Omental fat pad (tissue), 4 donors: ENCODE measurements around the gene MYBPHL. TPM values are rescaled to one million over a fixed set of nuclear protein-coding genes. Genes with fewer than 3 reads are reported as not detected.

ENCODE experiments used
- ATAC-seq: fragments of 150-250 bp; one replicate; pipeline ENCODE4 v1.9.1; 2016; ENCODE audit warnings: mild to moderate bottlenecking, moderate library complexity; ENCODE audit not compliant: low FRiP score
- DNase-seq: peaks from one replicate; pipeline ENCODE4 v3.0.0-alpha.2; 2019; ENCODE audit warnings: low spot score
- total RNA-seq, 4 donors: library from RNA; depleted of rRNA; stranded (reverse); fragments of >200 nt; gene quantifications; one replicate each; pipeline ENCODE4 v1.1.0, GENCODE V29; 2016
- TF ChIP-seq, protein P1 (sequence below), 3 donors: fragments of 450-650 bp; IDR thresholded peaks; one replicate each; pipeline ENCODE4 v1.5.1; 2016 to 2017; ENCODE audit warnings: antibody characterized with exemption in 3 of 3, mild to moderate bottlenecking in 3 of 3, moderate library complexity in 2 of 3

MYBPHL gene
- total RNA-seq, 4 donors from 2014 or later, result not detected

DNA sequence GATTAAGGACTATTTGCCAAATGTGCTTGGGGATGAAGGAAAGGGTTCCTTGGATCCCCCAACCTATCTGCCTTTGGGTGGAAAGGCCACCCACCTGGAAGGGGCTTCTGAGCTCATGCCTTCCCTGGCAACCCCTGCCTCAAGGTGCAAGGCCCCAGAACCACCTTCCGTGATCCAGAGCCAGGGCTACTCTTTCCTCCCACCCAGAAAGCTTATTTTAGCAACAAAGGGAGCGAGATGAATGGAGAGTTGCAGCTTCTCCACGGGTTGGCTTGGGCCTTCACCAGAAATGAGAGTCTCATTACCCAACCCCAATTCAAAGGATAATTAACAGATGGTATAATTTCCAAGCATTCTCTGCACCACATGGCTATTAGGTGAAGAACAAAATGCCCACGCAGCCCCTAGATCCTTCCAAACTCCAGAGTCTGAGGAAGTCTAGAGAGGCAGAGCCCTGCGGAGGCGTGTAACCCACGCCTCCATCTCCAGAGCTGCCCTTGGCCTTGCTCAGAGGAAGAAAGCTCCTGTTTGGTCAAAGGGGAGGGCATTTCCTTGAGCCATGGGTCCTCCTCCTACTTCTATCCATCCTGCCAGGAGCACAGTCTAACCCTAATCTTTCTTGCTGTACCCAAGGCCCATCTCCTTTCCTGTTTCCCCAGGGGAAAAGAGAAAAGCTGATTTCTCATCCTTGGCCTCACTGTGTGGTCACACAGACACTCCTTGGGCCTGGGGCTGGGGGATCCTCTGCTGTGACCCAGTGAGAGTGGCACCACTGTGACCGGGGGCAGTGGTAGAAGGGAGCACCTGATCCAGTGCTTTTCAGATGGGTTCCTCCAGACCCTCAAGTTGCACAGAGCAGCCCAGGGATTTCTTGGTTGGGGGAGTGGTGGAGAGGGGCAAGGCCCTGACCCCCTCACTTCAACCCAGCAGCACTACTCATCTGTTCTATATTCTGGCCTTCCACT, 59.1 kb downstream of the MYBPHL start:
- DNase-seq, result no peak
- no peak for ATAC-seq
- TF ChIP-seq, protein P1, sequence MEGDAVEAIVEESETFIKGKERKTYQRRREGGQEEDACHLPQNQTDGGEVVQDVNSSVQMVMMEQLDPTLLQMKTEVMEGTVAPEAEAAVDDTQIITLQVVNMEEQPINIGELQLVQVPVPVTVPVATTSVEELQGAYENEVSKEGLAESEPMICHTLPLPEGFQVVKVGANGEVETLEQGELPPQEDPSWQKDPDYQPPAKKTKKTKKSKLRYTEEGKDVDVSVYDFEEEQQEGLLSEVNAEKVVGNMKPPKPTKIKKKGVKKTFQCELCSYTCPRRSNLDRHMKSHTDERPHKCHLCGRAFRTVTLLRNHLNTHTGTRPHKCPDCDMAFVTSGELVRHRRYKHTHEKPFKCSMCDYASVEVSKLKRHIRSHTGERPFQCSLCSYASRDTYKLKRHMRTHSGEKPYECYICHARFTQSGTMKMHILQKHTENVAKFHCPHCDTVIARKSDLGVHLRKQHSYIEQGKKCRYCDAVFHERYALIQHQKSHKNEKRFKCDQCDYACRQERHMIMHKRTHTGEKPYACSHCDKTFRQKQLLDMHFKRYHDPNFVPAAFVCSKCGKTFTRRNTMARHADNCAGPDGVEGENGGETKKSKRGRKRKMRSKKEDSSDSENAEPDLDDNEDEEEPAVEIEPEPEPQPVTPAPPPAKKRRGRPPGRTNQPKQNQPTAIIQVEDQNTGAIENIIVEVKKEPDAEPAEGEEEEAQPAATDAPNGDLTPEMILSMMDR (IDR thresholded peaks at IDR 0.05), result no peak

DNA sequence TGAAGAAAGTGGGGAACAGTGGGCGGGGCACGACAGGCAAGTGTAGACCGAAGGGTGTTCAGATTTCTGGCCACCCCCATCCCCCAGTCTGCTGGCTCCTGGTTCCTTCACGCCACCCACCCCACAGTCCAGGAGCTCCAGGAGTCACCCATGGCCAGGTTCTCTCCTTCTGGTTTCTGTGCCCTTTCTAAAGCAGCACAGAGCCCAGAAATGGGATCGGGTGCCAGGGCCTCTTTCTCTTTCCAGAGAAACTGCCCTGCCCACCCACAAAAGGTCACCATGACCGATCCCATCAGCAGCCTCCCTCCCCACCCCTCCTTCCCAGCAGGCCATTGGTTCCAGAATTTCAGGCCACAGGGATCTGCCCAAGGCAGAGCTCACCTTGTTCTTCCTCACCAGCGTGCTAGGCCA, 60.7 kb downstream of the MYBPHL start:
- TF ChIP-seq, protein P1 (IDR thresholded peaks at IDR 0.05), result no peak
- ATAC-seq, result no peak
- no peak for DNase-seq

DNA sequence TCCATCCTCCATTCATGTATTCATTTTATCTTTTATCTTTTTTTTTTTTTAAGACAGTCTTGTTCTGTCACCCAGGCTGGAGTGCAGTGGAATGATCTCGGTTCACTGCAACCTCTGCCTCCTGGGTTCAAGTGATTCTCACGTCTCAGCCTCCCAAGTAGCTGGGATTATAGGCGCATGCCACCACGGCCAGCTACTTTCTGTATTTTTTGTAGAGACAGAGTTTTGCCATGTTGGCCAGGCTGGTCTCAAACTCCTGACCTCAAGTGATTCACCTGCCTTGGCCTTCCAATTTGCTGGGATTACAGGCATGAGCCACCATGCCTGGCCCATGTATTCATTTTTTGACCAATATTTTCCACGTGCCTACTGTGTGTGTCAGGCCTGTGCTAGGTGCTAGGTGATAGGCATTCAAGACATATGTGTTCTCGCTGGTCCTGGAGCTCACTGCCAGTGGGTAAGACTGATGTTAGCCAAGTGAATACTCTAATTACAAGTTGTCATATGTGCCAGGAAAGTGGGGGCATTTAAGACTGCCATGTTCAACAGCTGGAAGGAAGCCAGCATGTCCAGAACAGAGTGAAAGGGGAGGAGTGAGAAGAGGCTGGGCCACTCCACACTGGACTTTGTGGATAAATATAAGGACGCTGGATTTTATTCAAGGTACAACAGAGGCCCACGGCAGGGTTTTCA, 62.8 kb downstream of the MYBPHL start:
- DNase-seq (no peak), ATAC-seq (no peak)
- TF ChIP-seq, protein P1 (IDR thresholded peaks at IDR 0.05), result no peak

DNA sequence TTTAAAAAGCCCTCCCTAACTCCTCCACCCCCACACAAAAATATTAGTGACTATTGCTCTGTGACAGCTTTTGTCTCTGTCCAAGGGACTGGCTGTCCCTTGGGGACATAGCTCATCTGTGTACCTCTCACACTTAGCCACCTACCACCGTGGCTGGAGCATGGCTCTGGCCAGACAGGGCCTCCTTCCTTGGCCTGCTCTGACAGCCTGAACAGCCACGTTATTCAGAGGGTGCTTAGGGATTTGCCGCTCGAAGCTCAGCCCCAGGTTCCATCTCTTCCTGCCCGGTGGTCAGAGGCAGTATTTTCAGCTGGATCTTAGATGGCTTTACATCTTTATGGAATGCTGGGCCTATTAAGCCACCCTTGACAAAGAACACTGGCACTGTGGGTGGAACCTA, 63.6 kb downstream of the MYBPHL start:
- TF ChIP-seq, protein P1 (IDR thresholded peaks at IDR 0.05), result no peak
- ATAC-seq (no peak), DNase-seq (no peak)

DNA sequence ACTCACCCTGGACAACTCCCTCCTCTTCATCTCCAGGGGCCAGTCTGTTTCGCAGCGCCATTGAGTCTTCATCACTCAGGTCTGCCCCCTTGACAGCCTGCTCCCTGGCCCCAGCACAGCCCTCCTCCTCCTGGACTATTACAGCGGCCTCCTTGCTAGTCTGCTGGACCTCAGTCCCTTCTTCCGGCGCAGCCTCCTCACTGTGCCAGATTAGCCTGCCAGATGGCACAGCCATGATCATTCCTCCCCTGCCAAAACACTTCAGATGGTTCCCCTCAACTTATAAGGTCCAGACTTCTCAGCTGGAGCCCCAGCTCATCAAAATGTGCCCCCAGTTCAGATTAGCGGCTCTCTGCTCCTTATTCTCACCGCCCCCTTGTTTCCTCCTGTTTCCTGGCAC, 64.4 kb downstream of the MYBPHL start:
- DNase-seq (no peak), ATAC-seq (no peak)
- TF ChIP-seq, protein P1 (IDR thresholded peaks at IDR 0.05), result no peak

Other genes starting within 250 kb of the MYBPHL start
- 10 to 100 TPM; 24.3 to 65.3 (median 31.5) TPM for gene TAF13, start 231.0 kb downstream of the MYBPHL start, total RNA-seq
- 10 to 100 TPM; 22.2 to 29.2 (median 24.8) TPM for gene TMEM167B, start 216.2 kb downstream of the MYBPHL start, total RNA-seq
- gene ELAPOR1, start 192.9 kb downstream of the MYBPHL start, total RNA-seq, result 1 to 10 TPM in 1 of 4 donors, under 1 TPM in 2, not detected in 1; 0.48 to 3.3 (median 0.74) TPM
- 100 to 1,000 TPM; 109 to 151 (median 132) TPM for gene SARS1, start 93.1 kb downstream of the MYBPHL start, total RNA-seq
- gene CELSR2, start 57.5 kb downstream of the MYBPHL start, total RNA-seq, result 1 to 10 TPM; 1.6 to 2.6 (median 1.9) TPM
- gene PSRC1, start 23.9 kb downstream of the MYBPHL start, total RNA-seq, result 1 to 10 TPM; 1.7 to 8.7 (median 2.1) TPM
- 10 to 100 TPM; 55.8 to 79.2 (median 68.3) TPM for gene SORT1, start 90.9 kb upstream of the MYBPHL start, total RNA-seq
- 10 to 100 TPM; 21.0 to 36.9 (median 29.7) TPM for gene PSMA5, start 119.4 kb upstream of the MYBPHL start, total RNA-seq
- gene SYPL2, start 159.5 kb upstream of the MYBPHL start, total RNA-seq, result 1 to 10 TPM; 1.7 to 3.7 (median 2.2) TPM
- gene ATXN7L2, start 176.9 kb upstream of the MYBPHL start, total RNA-seq, result 1 to 10 TPM; 3.5 to 5.3 (median 4.7) TPM
- gene CYB561D1, start 187.1 kb upstream of the MYBPHL start, total RNA-seq, result 10 to 100 TPM in 1 of 4 donors, 1 to 10 TPM in 3; 6.1 to 12.0 (median 8.4) TPM
- 10 to 100 TPM in 1 of 4 donors, 1 to 10 TPM in 3; 2.4 to 10.6 (median 5.9) TPM for gene AMIGO1, start 202.7 kb upstream of the MYBPHL start, total RNA-seq
- not detected for gene GPR61, start 232.9 kb upstream of the MYBPHL start, total RNA-seq
- 1 to 10 TPM; 7.4 to 9.8 (median 8.3) TPM for gene GNAI3, start 241.6 kb upstream of the MYBPHL start, total RNA-seq